Measurements from ENCODE around the gene SEZ6L2.

- TF ChIP-seq CTCF (conservative IDR thresholded peaks at IDR 0.05; ENCODE audit: low read depth in 2 of 2) (no peak), POLR2AphosphoS5 (IDR thresholded peaks at IDR 0.05; ENCODE audit: low read depth) (peak; percentile 46; the same call in 1 of the 2 replicates)
Observed at GRCh38 chr16:29898804-29899515, 390 bp downstream of the SEZ6L2 start.

Measured in GM23338 (cell line).